Activated CD8-positive, alpha-beta memory T cell treated with anti-CD3 and anti-CD28 coated beads, Interleukin-2, amount 50 U/mL, for 4 hours (primary cell): ENCODE data around the gene MYLK.
"Not testable (repeated sequence)": the region's sequence is repeated elsewhere in the genome, so short reads cannot be mapped to it uniquely, and the experiment has no call there.

Experiments used
- DNase-seq: peaks from one replicate; pipeline ENCODE4 v3.0.0-alpha.2; 2020

Gene MYLK

GRCh38 chr3:123719061-123719756 is 164.9 kb downstream of the MYLK start:
- peak; percentile 30 for DNase-seq

- no peak for DNase-seq
Observed at GRCh38 chr3:123718108-123718507, 166.0 kb downstream of the MYLK start.

GRCh38 chr3:123717451-123717850 is 166.7 kb downstream of the MYLK start:
- not testable (repeated sequence) for DNase-seq

GRCh38 chr3:123716411-123716810 is 167.7 kb downstream of the MYLK start:
- no peak for DNase-seq

- no peak for DNase-seq
Observed at GRCh38 chr3:123713211-123713610, 170.9 kb downstream of the MYLK start.

GRCh38 chr3:123712077-123712860 is 171.9 kb downstream of the MYLK start:
- no peak for DNase-seq

GRCh38 chr3:123711356-123711755 is 172.8 kb downstream of the MYLK start:
- DNase-seq: no peak

- DNase-seq: no peak
Observed at GRCh38 chr3:123708531-123708930, 175.6 kb downstream of the MYLK start.

GRCh38 chr3:123707641-123708040 is 176.5 kb downstream of the MYLK start:
- not testable (repeated sequence) for DNase-seq

- no peak for DNase-seq
Observed at GRCh38 chr3:123706871-123707270, 177.3 kb downstream of the MYLK start.

- DNase-seq: no peak
Observed at GRCh38 chr3:123705488-123706285, 178.4 kb downstream of the MYLK start.

- DNase-seq: not testable (repeated sequence)
Observed at GRCh38 chr3:123703663-123704062, 180.5 kb downstream of the MYLK start.

- no peak for DNase-seq
Observed at GRCh38 chr3:123702720-123703119, 181.4 kb downstream of the MYLK start.

- not testable (repeated sequence) for DNase-seq
Observed at GRCh38 chr3:123702057-123702456, 182.1 kb downstream of the MYLK start.

GRCh38 chr3:123700791-123701722 is 183.1 kb downstream of the MYLK start:
- DNase-seq: no peak

GRCh38 chr3:123698813-123699212 is 185.3 kb downstream of the MYLK start:
- no peak for DNase-seq

GRCh38 chr3:123696808-123697207 is 187.3 kb downstream of the MYLK start:
- no peak for DNase-seq

- DNase-seq: no peak
Observed at GRCh38 chr3:123695731-123696640, 188.1 kb downstream of the MYLK start.

- no peak for DNase-seq
Observed at GRCh38 chr3:123695152-123695551, 189.0 kb downstream of the MYLK start.

GRCh38 chr3:123694366-123695087 is 189.6 kb downstream of the MYLK start:
- DNase-seq: no peak
